ENCODE results near the gene HIVEP3.
"Not testable (repeated sequence)": the region's sequence is repeated elsewhere in the genome, so short reads cannot be mapped to it uniquely, and the experiment has no call there.

The HIVEP3 gene

DNA sequence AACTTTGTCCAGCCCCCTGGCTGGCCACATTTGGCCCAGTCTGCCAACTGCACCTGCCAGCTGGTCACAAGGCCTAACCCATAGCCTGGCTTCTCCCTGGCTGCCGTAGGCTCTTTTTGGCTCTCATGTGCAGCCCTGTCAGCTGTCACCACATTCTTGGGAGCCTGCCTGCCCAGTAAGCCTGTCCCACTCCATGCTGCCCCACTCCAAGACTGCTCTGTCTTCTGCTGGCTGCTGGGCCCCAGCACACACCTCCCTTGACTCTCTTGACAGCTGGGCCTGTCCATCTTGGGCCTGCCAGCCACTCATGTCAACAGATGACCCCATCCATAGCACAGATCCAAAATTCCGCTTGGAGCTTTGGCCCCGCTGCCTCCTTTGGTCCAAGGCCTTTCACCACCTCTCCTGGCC, 360.0 kb downstream of the HIVEP3 start:
- TF ChIP-seq, protein P1, sequence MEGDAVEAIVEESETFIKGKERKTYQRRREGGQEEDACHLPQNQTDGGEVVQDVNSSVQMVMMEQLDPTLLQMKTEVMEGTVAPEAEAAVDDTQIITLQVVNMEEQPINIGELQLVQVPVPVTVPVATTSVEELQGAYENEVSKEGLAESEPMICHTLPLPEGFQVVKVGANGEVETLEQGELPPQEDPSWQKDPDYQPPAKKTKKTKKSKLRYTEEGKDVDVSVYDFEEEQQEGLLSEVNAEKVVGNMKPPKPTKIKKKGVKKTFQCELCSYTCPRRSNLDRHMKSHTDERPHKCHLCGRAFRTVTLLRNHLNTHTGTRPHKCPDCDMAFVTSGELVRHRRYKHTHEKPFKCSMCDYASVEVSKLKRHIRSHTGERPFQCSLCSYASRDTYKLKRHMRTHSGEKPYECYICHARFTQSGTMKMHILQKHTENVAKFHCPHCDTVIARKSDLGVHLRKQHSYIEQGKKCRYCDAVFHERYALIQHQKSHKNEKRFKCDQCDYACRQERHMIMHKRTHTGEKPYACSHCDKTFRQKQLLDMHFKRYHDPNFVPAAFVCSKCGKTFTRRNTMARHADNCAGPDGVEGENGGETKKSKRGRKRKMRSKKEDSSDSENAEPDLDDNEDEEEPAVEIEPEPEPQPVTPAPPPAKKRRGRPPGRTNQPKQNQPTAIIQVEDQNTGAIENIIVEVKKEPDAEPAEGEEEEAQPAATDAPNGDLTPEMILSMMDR (IDR thresholded peaks at IDR 0.05; ENCODE audit: low read depth, low read length) = no peak
- H3K4me3 ChIP-seq (ENCODE audit: low read depth, low read length) = no peak overlapping the region

DNA sequence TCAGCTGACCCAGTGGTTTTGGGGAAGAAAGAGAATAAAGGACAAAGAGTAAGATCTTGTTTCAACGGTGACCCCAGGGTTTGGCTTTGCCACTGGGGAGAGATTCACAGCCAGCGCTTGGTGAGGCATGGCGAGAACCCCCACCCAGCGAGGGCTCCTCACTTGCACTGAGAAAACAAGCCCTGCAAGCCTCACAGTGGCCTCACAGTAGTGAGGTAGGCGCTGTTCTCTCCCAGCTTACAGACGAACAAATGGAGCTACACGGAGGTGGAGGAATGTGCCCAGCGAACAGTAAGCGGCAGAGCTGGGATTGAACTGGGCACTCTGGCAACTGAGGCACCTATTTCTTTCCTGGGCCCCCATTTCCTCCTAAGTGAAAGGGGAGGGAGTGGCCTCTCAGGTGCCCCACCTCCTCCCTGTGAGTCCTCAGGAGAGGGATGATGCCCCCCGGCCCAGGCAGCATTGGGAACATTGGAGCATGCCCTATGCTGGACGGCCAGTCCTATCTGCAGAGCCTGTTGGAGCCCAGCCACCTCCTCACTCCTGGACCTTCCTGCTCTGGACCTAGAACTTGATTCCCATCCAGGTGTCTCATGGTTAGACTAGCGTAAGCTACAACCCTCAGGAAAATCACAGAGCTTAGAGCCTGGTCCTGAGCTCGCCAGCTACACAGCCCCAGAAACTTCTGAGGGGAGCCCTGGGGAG, 360.8 kb downstream of the HIVEP3 start:
- H3K4me3 ChIP-seq (ENCODE audit: low read depth, low read length) = no peak overlapping the region
- TF ChIP-seq, protein P1 (IDR thresholded peaks at IDR 0.05; ENCODE audit: low read depth, low read length) = no peak

DNA sequence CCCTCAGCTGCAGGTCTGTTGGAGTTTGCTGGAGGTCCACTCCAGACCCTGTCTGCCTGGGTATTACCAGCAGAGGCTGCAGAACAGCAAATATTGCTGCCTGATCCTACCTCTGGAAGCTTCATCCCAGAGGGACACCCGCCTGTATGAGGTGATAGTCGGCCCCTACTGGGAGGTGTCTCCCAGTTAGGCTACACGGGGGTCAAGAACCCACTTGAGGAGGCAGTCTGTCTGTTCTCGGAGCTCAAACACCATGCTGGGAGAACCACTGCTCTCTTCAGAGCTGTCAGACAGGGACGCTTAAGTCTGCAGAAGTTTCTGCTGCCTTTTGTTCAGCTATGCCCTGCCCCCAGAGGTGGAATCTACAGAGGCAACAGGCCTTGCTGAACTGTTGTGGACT, 364.0 kb downstream of the HIVEP3 start:
- H3K4me3 ChIP-seq (ENCODE audit: low read depth, low read length) = not testable (repeated sequence)

DNA sequence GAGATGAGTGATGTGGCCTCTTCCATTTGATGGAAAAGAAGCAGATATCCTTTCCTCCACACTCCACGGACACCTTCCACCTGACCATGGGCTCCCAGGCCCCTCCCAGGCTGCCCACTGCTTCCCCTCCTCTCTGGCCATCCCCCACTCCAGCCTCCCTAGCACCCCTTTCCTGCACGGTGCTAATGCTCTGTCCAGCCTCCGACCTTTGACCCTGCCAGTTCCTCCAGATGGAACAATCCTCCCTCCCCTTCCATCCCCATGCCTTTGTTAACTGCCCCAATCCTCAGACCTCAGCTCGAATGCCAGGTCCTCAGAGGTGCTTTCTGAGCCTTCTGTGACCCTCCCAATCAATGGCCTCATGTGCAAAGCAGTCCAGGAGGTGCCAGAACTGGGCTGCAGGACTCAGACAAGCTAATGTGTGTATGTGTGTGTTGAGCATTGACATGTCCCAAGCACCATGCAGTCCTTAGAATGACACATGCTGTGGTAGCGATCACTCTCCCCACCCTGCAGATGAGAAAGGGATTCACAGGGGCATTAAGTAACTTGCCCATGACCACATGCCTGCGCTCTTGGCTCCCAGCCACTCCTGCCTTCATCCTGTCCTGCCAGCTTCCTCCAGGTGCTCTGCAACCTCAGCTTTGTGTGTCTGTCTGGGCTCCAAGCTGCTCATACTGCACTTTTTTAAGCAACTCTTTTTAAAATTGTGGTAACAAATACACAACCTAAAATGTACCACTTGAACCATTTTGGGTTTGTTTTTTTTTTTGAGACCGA, 370.8 kb downstream of the HIVEP3 start:
- H3K4me3 ChIP-seq (ENCODE audit: low read depth, low read length) = no peak overlapping the region
- TF ChIP-seq, protein P1 (IDR thresholded peaks at IDR 0.05; ENCODE audit: low read depth, low read length) = no peak

DNA sequence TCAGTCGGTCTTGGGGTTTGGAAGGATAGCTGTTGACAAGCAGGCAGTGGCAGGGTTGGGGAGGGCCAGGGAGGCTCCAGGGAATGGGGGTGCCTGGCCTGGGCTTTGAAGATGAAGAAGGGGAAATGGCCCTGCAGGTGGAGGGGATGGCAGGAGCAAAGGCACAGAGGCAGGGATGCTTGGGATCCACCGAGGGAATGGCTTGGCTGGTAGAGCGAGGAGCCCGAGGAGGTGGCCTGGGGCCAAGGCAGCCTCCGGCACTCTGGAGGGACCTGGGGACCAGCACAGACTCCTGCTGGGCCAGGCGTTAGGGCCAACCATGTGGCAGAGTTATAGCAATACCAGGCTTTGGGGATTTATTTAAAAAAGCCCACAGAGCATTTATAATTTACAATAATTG, 371.4 kb downstream of the HIVEP3 start:
- TF ChIP-seq, protein P1 (IDR thresholded peaks at IDR 0.05; ENCODE audit: low read depth, low read length) = no peak
- no peak overlapping the region for H3K4me3 ChIP-seq (ENCODE audit: low read depth, low read length)

DNA sequence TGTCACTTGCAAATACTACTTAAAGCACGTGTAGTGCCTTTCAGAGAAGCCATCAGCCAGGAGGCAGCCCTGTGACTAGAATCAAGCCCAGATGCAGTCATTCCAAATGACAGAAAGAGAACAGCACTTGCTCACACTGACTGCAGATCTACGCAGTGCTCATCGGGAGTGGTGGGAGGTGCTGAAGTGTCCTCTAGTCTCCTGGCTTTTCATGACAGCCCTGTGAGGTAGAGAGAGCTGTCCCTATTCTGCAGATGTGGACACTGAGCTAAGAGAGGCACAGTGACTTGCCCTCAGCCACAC, 371.9 kb downstream of the HIVEP3 start:
- H3K4me3 ChIP-seq (ENCODE audit: low read depth, low read length) = no peak overlapping the region
- TF ChIP-seq, protein P1 (IDR thresholded peaks at IDR 0.05; ENCODE audit: low read depth, low read length) = no peak

DNA sequence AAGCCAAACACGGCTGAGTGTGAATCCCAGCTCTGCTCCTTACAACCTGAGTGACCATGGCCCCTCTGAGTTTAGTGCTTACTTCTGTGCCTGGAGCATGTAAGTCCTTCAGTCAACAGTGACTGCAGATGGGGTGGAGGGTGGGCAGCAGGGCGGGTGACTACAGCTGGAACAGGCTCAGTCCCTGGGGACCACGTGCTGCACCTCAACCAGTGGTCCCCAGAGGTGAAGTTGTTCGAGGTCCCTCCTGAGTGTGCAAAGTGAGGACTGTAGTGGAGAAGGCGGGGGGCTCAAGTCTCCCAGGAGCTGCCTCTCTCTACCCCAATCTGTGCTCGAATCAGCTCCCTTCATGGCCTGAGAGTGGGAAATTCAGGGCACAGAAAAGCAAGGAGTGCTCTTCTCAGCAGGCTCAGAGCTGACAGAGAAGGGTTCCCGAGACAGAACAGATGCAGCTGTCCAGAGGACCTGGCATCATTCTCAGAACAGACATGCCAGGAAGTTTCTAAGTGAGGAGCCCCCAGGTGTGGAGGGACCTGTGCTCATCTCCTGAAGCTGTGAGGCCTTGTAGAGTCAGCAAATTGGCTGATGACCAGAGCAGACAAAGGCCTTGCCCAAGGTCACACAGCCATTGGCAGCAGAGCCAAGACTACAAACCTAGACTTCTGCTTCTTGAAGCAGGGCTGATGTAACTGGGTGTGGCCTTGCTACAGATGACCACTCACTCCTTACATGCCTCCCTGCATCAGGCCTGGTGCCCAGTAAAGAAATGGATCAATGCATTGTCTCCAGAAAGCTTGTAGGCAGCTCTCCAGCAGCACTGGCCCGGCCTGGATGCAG, 372.5 kb downstream of the HIVEP3 start:
- TF ChIP-seq, protein P1 (IDR thresholded peaks at IDR 0.05; ENCODE audit: low read depth, low read length) = no peak
- no peak overlapping the region for H3K4me3 ChIP-seq (ENCODE audit: low read depth, low read length)

Measured in WI38 (cell line).